Measurements from ENCODE around the gene ACKR4.

ACKR4 gene

GRCh38 chr3:132563420-132564069 lies 33.5 kb upstream of the ACKR4 start:
- Histone ChIP-seq H3K36me3 (ENCODE audit: control insufficient read depth in 2 of 2, insufficient read depth in 2 of 2, low read length in 2 of 2) (peaks cover 11 to 14% of the 10 kb centered on the region in 2 donors), H3K9me3 (ENCODE audit: control insufficient read depth in 2 of 2, low read length in 2 of 2) (no peaks in the 10 kb centered on the region), H3K9ac (ENCODE audit: low read length in 2 of 2) (no peak overlapping the region), H3K27ac (ENCODE audit: low read length) (no peak overlapping the region), H3K27me3 (ENCODE audit: control insufficient read depth in 1 of 2, insufficient read depth in 2 of 2, low read length in 2 of 2) (no peaks in the 10 kb centered on the region), H3K4me1 (ENCODE audit: control insufficient read depth, insufficient read depth, low read length) (no peaks in the 10 kb centered on the region), H3K4me3 (ENCODE audit: low read length in 2 of 2) (no peak overlapping the region)

DNA sequence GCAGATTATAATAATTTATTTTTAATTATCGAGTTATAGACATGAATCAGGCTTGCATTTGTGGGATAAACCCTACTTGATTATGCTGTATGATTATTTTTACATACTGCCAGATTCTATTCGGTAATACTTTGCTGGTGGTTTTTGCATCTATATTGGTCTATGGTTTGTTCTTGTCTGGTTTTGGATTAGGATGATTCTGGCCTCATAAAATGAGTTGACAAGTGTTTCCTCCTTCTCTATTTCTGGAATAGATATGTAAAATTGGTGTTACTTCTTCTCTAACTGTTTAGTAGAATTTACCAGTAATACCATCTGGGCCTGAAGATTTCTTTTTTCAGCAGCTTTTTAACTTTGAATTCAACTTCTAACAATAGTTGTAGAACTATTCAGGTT lies 33.0 kb upstream of the ACKR4 start:
- no peak overlapping the region for H3K27ac ChIP-seq (ENCODE audit: low read length)
- peaks cover 9 to 11% of the 10 kb centered on the region in 2 donors for H3K36me3 ChIP-seq (ENCODE audit: control insufficient read depth in 2 of 2, insufficient read depth in 2 of 2, low read length in 2 of 2)
- H3K9ac ChIP-seq (ENCODE audit: low read length in 2 of 2), result no peak overlapping the region
- no peaks in the 10 kb centered on the region for H3K27me3 ChIP-seq (ENCODE audit: control insufficient read depth in 1 of 2, insufficient read depth in 2 of 2, low read length in 2 of 2)
- H3K9me3 ChIP-seq (ENCODE audit: control insufficient read depth in 2 of 2, low read length in 2 of 2), result no peaks in the 10 kb centered on the region
- H3K4me1 ChIP-seq (ENCODE audit: control insufficient read depth, insufficient read depth, low read length), result no peaks in the 10 kb centered on the region
- no peak overlapping the region for H3K4me3 ChIP-seq (ENCODE audit: low read length in 2 of 2)

GRCh38 chr3:132568422-132568821 lies 28.6 kb upstream of the ACKR4 start:
- H3K27me3 ChIP-seq (ENCODE audit: control insufficient read depth in 1 of 2, insufficient read depth in 2 of 2, low read length in 2 of 2), result no peaks in the 10 kb centered on the region
- H3K9me3 ChIP-seq (ENCODE audit: control insufficient read depth in 2 of 2, low read length in 2 of 2), result peaks cover 0 to 6% of the 10 kb centered on the region in 2 donors
- no peak overlapping the region for H3K27ac ChIP-seq (ENCODE audit: low read length)
- peaks cover 0 to 4% of the 10 kb centered on the region in 2 donors for H3K36me3 ChIP-seq (ENCODE audit: control insufficient read depth in 2 of 2, insufficient read depth in 2 of 2, low read length in 2 of 2)
- no peak overlapping the region for H3K4me3 ChIP-seq (ENCODE audit: low read length in 2 of 2)
- H3K9ac ChIP-seq (ENCODE audit: low read length in 2 of 2), result no peak overlapping the region
- no peaks in the 10 kb centered on the region for H3K4me1 ChIP-seq (ENCODE audit: control insufficient read depth, insufficient read depth, low read length)

DNA sequence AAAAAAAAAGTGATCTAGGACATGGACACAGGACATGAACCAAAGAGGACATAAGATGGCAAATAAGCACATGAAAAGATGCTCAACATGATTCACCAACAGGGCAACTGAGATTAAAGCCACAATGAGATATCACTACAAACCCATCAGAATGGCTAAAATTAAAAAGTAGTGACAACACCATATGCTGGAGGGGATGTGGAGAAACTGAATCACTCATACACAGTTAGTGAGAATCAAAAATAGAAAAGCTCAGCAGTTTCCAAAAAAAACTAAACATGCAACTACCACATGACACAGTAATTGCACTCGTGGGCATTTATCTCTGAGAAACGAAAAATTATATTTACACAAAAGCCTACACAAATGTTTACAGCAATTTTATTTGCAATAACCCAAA lies 27.9 kb upstream of the ACKR4 start:
- Histone ChIP-seq H3K9me3 (ENCODE audit: control insufficient read depth in 2 of 2, low read length in 2 of 2) (peaks cover 0 to 6% of the 10 kb centered on the region in 2 donors), H3K9ac (ENCODE audit: low read length in 2 of 2) (no peak overlapping the region), H3K4me3 (ENCODE audit: low read length in 2 of 2) (no peak overlapping the region), H3K27ac (ENCODE audit: low read length) (no peak overlapping the region), H3K36me3 (ENCODE audit: control insufficient read depth in 2 of 2, insufficient read depth in 2 of 2, low read length in 2 of 2) (peaks cover 0 to 4% of the 10 kb centered on the region in 2 donors), H3K27me3 (ENCODE audit: control insufficient read depth in 1 of 2, insufficient read depth in 2 of 2, low read length in 2 of 2) (no peaks in the 10 kb centered on the region), H3K4me1 (ENCODE audit: control insufficient read depth, insufficient read depth, low read length) (no peaks in the 10 kb centered on the region)

GRCh38 chr3:132569580-132569979 lies 27.5 kb upstream of the ACKR4 start:
- H3K9me3 ChIP-seq (ENCODE audit: control insufficient read depth in 2 of 2, low read length in 2 of 2), result peaks cover 0 to 6% of the 10 kb centered on the region in 2 donors
- peaks cover 0 to 4% of the 10 kb centered on the region in 2 donors for H3K36me3 ChIP-seq (ENCODE audit: control insufficient read depth in 2 of 2, insufficient read depth in 2 of 2, low read length in 2 of 2)
- H3K4me3 ChIP-seq (ENCODE audit: low read length in 2 of 2), result no peak overlapping the region
- H3K27ac ChIP-seq (ENCODE audit: low read length), result peak overlapping the region; percentile 3
- H3K9ac ChIP-seq (ENCODE audit: low read length in 2 of 2), result no peak overlapping the region
- no peaks in the 10 kb centered on the region for H3K27me3 ChIP-seq (ENCODE audit: control insufficient read depth in 1 of 2, insufficient read depth in 2 of 2, low read length in 2 of 2)
- H3K4me1 ChIP-seq (ENCODE audit: control insufficient read depth, insufficient read depth, low read length), result no peaks in the 10 kb centered on the region

- no peaks in the 10 kb centered on the region for H3K27me3 ChIP-seq (ENCODE audit: control insufficient read depth in 1 of 2, insufficient read depth in 2 of 2, low read length in 2 of 2)
- peaks cover 0 to 4% of the 10 kb centered on the region in 2 donors for H3K36me3 ChIP-seq (ENCODE audit: control insufficient read depth in 2 of 2, insufficient read depth in 2 of 2, low read length in 2 of 2)
- H3K4me1 ChIP-seq (ENCODE audit: control insufficient read depth, insufficient read depth, low read length), result no peaks in the 10 kb centered on the region
- H3K9ac ChIP-seq (ENCODE audit: low read length in 2 of 2), result no peak overlapping the region
- H3K4me3 ChIP-seq (ENCODE audit: low read length in 2 of 2), result no peak overlapping the region
- H3K9me3 ChIP-seq (ENCODE audit: control insufficient read depth in 2 of 2, low read length in 2 of 2), result peaks cover 0 to 6% of the 10 kb centered on the region in 2 donors
- H3K27ac ChIP-seq (ENCODE audit: low read length), result peak overlapping the region; percentile 3
Measured at GRCh38 chr3:132570016-132570415, 27.1 kb upstream of the ACKR4 start.

GRCh38 chr3:132573797-132574211 lies 23.3 kb upstream of the ACKR4 start:
- H3K36me3 ChIP-seq (ENCODE audit: control insufficient read depth in 2 of 2, insufficient read depth in 2 of 2, low read length in 2 of 2), result peaks cover 3 to 18% of the 10 kb centered on the region in 2 donors
- H3K4me3 ChIP-seq (ENCODE audit: low read length in 2 of 2), result no peak overlapping the region
- no peak overlapping the region for H3K9ac ChIP-seq (ENCODE audit: low read length in 2 of 2)
- H3K4me1 ChIP-seq (ENCODE audit: control insufficient read depth, insufficient read depth, low read length), result no peaks in the 10 kb centered on the region
- no peak overlapping the region for H3K27ac ChIP-seq (ENCODE audit: low read length)
- no peaks in the 10 kb centered on the region for H3K27me3 ChIP-seq (ENCODE audit: control insufficient read depth in 1 of 2, insufficient read depth in 2 of 2, low read length in 2 of 2)
- peaks cover 0 to 6% of the 10 kb centered on the region in 2 donors for H3K9me3 ChIP-seq (ENCODE audit: control insufficient read depth in 2 of 2, low read length in 2 of 2)

DNA sequence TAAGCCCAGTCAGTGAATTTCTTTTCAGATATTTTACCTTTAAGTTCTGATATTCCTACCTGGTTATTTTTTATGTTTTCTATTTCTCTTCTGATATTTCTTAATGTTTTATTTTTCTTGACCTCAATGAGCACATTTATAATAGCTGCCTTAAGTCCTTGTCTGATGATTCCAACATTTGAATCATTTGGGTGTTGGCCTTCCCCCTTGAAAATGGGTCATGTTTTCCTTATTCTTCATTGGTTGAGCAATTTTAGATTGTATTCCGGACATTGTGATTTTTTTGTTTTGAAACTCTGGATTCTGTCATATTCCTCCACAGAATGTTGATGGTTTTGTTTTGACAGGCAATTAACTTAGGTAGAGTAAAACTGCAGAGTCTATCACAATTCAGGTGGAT lies 9.7 kb upstream of the ACKR4 start:
- Histone ChIP-seq H3K9me3 (ENCODE audit: control insufficient read depth in 2 of 2, low read length in 2 of 2) (no peaks in the 10 kb centered on the region), H3K4me3 (ENCODE audit: low read length in 2 of 2) (no peak overlapping the region)

DNA sequence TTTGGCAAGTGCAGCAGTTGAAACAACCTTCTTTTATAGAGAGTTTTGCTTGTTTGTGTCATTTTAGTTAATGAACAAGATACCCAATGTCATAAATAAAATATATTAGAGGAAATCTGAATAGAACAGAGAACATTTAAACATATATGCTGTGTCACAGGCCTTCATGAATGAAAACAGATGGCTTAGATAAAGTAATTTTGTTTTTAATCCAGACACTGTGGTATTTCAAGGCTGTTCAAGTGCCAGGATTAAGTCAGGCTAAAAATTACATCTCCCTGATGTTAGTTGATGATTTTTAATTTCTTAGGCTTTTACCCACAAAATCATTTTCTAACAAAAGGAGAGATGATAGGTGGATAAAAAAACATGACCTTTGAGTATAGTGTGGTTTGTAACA lies 4.9 kb upstream of the ACKR4 start:
- no peak overlapping the region for H3K27ac ChIP-seq (ENCODE audit: low read length)
- H3K36me3 ChIP-seq (ENCODE audit: control insufficient read depth in 2 of 2, insufficient read depth in 2 of 2, low read length in 2 of 2), result peaks cover 0 to 3% of the 10 kb centered on the region in 2 donors

More for the DNA sequence above, 9.7 kb upstream of the ACKR4 start:
- Histone ChIP-seq H3K27ac (ENCODE audit: low read length) (no peak overlapping the region), H3K36me3 (ENCODE audit: control insufficient read depth in 2 of 2, insufficient read depth in 2 of 2, low read length in 2 of 2) (no peaks in the 10 kb centered on the region), H3K4me1 (ENCODE audit: control insufficient read depth, insufficient read depth, low read length) (no peaks in the 10 kb centered on the region), H3K9ac (ENCODE audit: low read length in 2 of 2) (no peak overlapping the region), H3K27me3 (ENCODE audit: control insufficient read depth in 1 of 2, insufficient read depth in 2 of 2, low read length in 2 of 2) (no peaks in the 10 kb centered on the region)

DNA sequence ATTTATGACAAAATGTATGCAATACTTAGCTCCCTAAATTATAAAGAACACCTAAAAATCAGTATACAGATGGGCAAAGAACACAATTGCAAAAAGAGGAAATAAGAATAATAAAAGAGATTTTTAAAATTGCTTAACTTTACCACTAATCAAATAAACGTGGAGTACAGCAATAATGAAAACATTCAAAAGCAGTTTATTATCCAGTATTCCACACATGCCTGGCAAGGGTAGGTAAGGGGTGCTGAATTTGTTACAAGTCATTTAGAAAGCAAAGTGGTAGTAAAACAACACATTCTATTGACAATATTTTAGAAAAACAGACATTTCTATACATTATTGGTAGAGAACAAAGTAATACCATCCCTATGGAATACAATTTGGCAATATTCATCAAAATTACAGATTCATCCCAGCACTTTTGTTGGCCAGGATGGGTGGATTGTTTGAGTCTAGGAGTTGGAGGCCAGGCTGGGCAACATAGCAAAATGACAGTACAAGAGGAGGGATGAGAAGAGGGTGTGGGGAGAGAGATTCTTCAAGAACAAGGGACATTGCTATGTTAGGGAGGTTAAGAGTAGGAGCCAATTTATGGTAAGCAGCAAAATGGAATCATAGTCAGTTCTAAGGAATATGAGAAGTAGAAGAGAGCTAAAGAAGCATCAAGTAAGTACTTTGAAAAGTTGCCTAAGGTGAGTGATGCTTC lies 3.7 kb upstream of the ACKR4 start:
- no peaks in the 10 kb centered on the region for H3K4me1 ChIP-seq (ENCODE audit: control insufficient read depth, insufficient read depth, low read length)
- H3K9ac ChIP-seq (ENCODE audit: low read length in 2 of 2), result no peak overlapping the region
- no peaks in the 10 kb centered on the region for H3K9me3 ChIP-seq (ENCODE audit: control insufficient read depth in 2 of 2, low read length in 2 of 2)
- no peak overlapping the region for H3K27ac ChIP-seq (ENCODE audit: low read length)
- H3K36me3 ChIP-seq (ENCODE audit: control insufficient read depth in 2 of 2, insufficient read depth in 2 of 2, low read length in 2 of 2), result peaks cover 0 to 4% of the 10 kb centered on the region in 2 donors
- no peaks in the 10 kb centered on the region for H3K27me3 ChIP-seq (ENCODE audit: control insufficient read depth in 1 of 2, insufficient read depth in 2 of 2, low read length in 2 of 2)
- H3K4me3 ChIP-seq (ENCODE audit: low read length in 2 of 2), result no peak overlapping the region

More for the DNA sequence above, 4.9 kb upstream of the ACKR4 start:
- Histone ChIP-seq H3K4me1 (ENCODE audit: control insufficient read depth, insufficient read depth, low read length) (no peaks in the 10 kb centered on the region), H3K4me3 (ENCODE audit: low read length in 2 of 2) (no peak overlapping the region), H3K9me3 (ENCODE audit: control insufficient read depth in 2 of 2, low read length in 2 of 2) (no peaks in the 10 kb centered on the region), H3K27me3 (ENCODE audit: control insufficient read depth in 1 of 2, insufficient read depth in 2 of 2, low read length in 2 of 2) (no peaks in the 10 kb centered on the region), H3K9ac (ENCODE audit: low read length in 2 of 2) (no peak overlapping the region)

GRCh38 chr3:132593947-132594323 lies 3.1 kb upstream of the ACKR4 start:
- H3K4me1 ChIP-seq (ENCODE audit: control insufficient read depth, insufficient read depth, low read length), result no peaks in the 10 kb centered on the region
- H3K27me3 ChIP-seq (ENCODE audit: control insufficient read depth in 1 of 2, insufficient read depth in 2 of 2, low read length in 2 of 2), result no peaks in the 10 kb centered on the region
- H3K27ac ChIP-seq (ENCODE audit: low read length), result no peak overlapping the region
- H3K4me3 ChIP-seq (ENCODE audit: low read length in 2 of 2), result no peak overlapping the region
- H3K9me3 ChIP-seq (ENCODE audit: control insufficient read depth in 2 of 2, low read length in 2 of 2), result no peaks in the 10 kb centered on the region
- peaks cover 3 to 5% of the 10 kb centered on the region in 2 donors for H3K36me3 ChIP-seq (ENCODE audit: control insufficient read depth in 2 of 2, insufficient read depth in 2 of 2, low read length in 2 of 2)
- H3K9ac ChIP-seq (ENCODE audit: low read length in 2 of 2), result no peak overlapping the region
